NCI-H2081 (cell line): ENCODE results near the gene CARS1.

Source experiments
- DNase-seq, 2 experiments: peaks; one replicate each; lab custom pipeline; 2025; lab: John Stamatoyannopoulos, UW

Gene CARS1

DNA sequence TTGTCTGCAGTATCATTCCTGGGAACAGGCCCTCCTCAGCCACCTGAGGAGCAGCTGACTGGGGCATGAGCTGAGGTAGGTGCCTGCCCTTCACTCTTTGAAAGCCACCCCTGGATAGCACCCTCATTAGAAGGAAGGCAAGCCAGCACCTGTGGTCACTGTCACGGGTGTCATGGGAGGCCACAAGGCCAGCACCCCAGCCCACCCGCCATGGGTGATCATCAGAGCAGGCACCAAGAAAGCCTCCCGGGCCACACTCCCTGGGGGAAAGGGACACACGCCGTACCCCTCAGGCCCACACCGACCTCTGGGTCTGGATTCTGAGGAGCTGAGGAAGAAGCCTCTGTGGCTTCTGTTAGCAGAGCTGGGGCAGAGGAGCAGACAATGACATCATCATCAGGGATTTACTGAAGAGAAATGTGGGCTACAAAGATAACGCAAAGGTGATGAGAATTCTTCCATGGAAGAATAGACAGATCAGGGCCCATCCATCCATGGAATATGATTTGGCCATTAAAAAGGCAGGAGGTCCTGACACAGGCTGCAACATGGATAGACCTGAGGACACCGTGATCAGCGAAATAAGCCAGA lies 48.4 kb downstream of the CARS1 start:
- no peak for DNase-seq

DNA sequence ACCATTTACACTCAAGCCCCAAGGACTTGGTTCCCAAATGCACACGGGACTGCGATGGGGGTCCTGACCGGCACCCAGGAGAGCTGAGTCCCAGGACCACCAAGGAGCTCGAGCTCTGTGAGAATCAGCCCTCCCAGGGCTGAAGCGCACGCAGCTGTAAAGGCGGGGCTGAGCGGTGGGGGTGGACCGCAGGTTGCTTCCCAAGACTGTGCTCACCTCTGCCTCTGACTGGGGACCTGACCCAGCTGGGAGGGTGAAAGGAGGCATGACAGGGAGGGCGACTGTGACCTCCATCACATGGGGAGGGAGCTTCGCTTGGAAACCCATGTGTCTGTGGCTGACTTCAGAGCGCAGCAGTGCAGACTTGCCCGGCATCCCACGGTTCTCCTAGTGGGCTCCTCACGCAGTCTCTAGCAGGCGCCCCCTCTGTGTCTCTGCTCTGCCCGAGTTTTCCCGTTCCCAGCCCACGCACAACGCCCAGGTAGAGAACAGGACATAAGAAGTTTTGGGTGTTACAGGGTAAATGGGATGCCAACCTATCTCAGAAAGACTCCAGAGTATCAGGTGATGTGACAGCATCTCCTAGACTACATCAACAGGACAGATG lies 49.7 kb downstream of the CARS1 start:
- no peak for DNase-seq

DNA sequence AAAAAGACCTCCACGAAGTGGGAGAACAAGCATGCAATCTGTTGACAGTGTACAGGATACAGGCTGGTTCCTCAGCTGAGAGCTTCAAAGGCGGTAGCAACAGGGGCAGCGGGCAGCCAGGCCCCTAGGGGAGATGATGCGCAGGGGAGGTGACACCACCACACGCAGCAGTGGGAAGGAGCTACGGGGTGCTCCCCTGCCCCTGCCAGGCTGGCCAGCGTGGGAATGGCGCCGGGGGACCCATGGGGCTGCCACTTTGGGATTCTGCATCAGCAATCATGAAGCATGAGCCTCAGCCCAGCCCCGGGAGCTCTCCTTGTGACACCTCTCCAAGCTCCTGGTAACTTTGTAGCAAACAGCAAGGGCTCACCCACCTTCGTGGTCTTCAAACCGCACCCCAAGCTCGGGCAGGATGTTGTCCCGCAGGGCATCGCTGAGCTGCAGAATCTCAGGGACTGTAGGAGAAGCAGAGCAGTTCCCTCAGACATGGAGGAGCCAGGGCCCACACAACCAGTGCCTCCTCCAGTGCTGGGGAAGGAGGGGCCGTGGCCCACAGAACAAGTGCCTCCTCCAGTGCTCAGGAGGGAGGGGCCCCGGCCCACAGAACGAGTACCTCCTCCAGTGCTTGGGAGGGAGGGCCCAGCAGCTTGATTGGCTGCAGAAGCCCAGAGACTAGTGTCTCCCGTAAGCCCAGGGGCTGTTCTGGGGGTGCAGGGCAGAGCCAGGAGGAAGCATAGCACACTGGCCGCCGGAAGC lies 50.5 kb downstream of the CARS1 start:
- DNase-seq, result no peak

DNA sequence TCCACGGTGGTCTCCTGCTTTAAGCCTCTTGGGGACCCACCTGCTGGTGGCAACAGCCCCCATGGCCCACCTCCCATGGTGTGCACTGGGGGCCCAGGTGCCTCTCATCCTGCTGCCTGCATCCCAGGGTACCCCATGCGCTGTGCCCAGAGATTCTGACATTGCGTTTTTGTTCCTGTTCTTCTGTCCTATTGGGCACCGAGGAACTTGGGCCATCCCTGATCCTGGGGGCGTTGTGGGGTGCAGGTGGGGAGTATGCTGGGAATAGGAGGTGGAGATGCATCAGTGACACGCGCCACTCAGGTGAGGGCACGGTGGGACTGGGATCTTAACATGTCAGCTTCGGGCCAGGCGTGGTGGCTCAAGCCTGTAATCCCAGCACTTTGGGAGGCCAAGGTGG lies 52.7 kb downstream of the CARS1 start:
- no peak for DNase-seq

DNA sequence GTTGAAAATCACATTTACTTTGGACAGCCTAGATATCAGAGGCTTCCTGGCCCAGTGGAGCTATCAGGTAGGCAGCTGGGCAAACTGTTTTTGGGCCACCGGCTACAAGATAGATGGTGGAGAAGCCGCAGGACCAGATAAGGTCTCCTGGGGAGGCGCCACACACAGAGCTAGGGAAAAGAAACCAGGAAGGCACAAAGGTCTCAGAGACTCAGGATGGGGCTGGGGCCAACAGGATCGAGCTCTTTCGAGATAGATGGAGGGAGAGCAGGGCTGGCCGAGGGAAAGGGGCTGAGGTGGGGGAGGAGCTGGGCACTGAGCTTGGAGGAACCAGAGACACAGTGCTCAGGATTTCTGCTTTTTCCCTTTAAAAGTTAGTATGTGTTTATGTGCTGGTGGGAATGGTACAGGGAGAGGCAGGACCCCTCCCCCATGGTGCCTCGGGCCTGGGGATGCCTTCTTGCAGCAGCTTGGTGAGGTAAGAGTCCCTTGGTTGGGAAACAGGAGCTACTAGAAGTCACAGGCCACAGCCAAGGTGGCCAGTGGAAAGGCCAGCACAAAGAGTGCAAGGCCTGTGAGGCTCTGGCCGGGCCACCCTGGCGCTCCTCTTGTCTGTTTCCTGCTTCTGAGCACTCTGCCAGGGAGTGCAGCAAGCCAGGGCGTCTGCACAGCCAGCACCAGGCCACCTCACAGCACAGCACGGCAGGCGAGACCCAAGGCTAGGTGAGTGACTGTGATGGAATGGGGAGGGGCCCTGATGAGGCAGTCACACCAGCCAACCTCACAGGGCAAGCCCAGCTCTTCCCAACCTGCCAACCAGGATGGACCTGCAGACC lies 53.6 kb downstream of the CARS1 start:
- DNase-seq, result no peak

DNA sequence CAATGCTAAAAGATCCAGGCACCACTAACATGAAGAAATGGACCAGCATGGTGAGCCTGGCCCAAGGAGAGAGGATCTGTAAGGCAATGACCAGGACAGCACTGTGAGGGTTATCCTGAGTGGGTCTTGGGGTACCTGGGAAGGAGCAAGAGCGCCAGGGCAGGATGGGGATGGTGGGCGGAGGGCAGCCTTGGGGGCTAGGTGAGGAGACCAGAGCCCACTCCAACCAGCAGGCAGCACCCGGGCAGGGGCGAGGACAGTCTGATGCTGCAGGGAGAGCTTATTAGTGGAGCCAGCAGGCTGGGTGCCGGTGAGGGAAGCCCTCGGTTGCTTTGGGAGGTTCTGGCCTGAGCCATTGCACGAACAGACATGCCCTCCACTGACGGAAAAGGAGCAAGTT lies 54.4 kb downstream of the CARS1 start:
- no peak for DNase-seq

DNA sequence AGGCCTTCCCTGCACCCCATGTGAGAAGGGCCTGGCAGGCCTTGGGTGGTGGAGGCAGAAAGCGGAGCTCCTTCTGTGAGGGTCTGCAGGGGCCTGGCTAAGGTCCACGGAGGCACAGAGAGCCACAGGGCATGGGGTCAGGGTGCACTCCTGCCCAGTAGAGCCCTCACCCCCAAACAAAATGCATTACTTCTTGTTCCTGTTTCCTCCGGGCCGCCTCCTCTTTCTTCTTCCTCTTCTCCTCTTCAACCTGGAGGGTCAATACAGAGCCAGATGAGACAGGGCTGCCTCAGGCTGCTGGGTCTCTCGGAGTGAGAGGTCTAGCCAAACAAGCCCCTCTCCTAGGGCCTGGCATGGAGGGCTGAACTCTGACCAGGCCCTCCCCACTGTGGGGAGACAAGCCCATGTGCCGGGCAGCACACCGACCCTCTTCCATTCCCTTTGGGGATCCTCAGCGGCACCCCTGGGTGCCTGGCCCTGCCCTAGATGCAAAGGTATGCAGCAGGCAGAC lies 54.8 kb downstream of the CARS1 start:
- no peak for DNase-seq

DNA sequence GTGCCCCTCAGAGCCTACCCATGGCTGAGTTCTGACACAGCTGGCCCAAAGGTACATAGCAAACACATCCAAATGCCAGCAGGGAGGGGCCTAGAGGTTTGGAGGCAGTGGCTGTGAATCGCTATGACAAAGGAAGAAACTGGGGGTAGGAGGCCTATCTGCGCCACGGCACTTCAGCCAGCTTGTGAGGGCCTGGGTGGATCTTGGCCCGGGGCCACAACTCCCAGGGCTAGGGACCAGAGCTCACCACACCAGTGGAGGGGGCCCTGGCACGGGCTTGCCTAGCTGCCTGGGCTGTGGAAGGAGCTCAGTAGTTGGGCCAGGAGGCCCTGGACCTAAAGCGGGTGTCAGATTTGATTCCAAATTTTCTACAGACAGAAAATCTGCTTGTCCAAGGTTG lies 55.7 kb downstream of the CARS1 start:
- peak; percentile 54 to 82 for DNase-seq

DNA sequence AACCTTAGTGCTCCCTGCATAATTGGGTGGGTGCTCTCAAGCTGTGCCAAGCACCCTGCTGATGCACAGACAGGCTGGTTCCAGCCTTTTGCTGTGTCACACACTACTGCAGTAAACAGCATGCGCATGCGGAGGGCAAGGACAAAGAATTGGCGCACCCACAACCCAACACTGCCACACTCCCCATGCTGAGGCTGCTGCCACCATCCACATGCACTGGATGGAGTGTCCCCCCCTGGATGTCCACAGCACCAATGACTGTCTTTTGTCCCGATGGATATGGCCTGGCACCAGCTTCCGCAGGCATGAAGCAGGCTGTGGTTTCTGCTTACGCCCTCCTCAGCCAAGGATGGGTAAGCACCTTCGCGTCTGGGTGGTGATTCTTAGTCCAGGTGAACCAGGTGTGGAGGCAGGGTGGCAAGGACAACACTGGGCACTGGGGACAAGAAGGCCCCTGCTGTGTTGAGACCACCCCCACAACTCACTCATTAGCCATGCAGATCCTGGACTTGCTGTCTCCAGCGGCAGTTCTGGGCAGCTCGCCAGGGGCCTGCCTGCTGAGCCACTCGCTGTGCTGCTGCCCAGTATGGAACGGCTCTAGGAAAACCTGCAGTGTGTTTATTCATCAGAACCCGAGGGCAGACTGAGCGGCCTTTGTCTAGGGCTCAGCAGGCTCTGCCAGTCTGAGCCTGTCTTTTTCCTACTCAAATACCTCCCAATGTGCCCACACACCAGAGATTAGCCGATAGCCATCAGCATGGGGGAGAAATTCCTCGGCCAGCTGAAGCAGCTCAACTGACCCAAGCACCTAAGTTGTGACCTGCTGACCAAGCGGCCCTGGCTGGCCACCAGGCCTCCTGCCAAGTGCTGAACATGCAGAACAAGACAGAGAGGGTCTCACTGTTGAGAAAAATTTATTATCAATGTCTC lies 56.9 kb downstream of the CARS1 start:
- peak; percentile 93 to 98 for DNase-seq

DNA sequence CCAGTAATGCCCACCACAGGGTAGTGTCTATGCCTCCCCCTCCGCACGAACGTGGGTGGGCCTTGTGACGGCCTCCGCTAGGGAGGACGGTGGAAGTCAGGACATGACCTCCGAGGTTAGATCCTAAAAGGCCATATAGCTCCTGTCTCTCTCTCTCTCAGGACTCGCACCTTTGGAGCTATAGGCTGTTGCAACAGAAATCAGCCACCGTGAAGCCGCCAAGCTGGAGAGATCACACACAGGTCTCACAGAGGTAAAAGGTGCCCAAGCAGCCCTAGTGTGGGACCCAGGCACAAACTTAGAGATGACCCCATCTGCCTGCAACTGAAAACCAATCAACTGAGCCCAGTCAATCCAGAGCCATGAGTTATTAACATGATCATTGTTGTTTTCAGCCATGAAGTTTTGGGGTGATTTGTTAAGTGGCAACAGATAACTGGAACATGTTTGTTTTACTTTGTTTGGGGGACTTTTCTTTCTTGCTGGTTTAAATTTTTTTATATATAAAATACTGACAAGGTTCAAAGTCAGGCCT lies 57.7 kb downstream of the CARS1 start:
- DNase-seq, result no peak

DNA sequence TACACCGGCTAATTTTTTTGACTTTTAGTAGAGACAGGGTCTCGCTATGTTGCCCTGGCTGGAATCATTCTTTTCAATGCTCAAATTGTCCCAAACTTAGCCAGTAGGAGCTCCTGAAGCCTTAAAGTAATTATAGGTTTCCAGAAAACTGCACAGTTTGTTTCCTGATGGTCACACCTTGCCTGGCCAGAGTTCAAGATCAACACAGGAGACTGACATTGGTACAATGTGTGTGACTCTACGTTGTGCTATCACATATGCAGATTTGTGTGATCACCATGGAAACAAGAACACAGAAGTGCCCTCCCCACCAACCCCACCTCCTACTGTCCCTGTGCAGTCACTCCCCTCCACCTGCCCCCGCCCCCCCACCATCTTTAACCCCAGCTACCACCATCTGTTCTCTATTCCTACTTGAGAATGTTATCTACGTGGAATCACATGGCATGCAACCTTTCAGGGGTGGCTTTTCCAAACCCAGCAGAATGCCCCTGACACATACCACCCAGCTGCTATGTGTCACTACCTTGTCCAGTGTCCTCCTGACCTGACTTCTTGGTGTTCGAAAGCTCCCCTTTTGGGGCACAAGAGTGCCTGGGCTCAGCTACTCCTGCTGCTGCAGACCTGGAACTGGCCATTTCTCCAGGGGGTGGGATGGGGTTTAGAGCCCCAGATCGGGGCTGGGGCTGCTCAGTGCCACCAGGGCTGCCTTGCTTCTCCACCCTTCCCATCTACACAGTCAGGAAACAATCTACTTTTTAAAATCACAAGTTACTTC lies 59.0 kb downstream of the CARS1 start:
- DNase-seq, result peak; percentile 48 to 85

DNA sequence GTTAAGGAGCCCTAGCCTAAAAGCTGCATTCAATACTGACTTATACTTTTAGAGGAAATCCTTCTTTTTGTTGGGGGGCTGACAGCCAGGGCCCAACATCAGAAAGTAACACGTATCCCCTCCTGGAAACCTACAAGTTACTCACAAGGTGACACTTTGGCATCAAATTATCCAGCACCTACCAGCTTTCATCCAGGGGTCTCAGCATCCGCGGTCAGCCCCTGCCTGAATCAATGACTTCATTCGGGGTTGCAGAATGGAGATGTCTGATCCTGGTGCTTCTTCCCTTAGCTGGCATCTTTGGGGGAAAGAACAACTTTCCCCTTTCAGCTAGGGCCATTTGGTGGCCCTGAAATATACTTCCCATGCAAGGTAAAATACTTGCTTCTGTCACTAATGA lies 59.8 kb downstream of the CARS1 start:
- DNase-seq, result no peak

DNA sequence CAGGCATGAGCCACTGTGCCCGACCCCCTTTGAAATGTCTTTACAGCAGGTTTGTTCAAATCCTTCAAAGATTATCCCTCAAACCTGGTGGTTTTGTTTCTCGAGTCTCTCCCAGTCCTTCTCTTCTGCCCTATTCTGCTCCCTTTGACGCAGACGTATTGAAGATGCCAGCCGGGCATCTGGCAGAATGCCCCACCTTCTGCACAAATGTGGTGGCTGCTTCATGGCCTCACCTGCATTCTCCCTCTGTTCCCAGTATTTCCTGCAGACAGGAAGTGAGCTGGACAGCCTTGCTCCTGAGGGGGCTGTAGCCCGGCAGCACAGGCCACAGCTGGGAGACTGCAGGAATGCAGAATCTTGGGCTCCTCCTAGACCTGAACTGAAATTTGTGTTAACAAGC lies 60.2 kb downstream of the CARS1 start:
- DNase-seq, result peak in 1 of 2 experiments; percentile 16

DNA sequence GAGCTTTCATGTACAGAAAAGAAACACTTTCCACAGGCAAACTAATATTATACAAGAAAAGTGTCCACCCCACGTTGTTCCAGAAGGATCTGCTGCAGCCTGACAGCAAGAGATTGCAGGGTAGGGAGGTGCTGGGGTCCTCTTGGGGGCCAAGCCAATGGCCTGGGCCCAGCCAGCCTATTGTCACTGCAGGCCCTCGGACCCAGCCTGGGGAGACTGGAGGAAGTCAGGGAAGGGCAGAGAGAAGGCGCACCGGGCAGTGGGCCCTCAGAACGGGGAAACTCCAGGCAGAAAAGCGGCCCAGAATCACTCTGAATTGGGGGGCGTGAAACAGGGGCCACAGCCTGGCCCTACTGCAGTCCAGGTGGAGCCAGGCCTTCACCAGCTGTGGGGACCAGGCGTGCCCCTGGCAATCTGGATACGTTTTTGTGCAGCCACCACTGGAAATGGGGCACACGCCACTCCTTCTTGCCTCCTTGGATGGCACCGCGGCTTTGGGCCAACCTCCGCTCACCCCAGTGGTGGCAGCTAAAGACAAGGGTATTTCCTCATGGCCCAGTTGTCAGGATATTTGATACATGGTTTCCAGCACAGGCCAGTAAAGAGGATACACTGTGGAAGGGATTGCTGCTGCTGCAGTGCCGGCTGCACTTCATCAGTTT lies 61.2 kb downstream of the CARS1 start:
- DNase-seq, result no peak

DNA sequence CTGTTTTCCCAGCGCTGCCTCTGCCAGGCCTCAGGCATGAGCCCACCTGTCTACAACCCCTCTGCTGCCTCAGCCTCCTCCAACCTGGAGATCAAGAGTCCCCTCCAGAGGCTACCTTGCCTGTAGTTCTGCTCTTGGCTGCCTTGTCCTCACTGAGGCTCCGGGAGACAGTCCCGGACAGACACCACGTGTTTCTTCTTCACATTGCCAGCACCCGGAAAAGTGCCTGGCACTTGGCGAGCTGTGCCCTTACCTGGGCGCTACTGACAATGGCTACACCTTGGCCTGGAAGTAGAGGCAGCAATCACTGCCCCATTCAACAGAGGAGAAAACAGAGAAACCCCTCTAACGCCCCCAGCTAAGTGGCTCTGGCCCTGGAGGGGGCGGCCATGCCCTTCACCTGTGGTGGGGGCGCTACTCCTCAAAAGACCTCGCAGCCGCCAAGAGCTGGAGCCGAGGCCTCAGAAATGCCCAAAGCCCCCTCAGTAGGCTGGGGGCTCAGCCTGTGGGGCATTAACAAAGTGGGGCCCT lies 62.1 kb downstream of the CARS1 start:
- DNase-seq, result no peak

DNA sequence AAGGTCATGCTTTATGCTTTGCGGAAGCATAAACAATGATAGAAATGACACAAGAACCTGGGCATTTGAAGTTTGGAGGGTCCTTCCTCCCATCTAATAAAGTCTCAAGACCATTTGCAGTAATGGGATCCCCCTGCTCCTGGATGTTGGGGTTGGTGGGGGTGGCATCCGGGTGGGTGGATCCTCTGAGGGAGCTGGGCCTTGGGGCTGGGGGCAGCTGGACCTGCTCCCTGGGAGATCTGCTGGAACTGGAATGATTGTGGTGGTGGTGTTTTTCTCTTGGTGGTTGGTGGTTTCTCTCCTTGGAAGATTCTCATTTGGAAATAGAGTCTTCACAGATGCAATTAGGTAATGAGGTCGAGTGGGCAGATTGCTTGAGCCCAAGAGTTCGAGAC lies 62.9 kb downstream of the CARS1 start:
- DNase-seq, result no peak

DNA sequence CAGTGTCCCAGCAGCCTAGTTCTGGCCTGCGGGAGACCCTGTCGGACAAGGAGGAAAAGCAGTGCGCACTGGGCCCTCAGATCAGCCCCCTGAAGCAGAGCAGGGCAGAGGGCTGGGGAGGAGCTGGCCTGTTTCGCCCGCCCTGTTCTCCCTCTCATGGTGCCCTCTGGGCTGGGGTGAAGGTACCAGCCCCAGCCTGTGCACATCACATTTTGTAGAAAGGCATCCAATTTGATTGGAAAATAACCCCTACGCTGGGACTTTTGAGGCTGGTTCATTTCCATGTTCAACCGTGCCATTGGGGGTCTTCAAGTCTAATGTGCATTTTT lies 64.3 kb downstream of the CARS1 start:
- no peak for DNase-seq

DNA sequence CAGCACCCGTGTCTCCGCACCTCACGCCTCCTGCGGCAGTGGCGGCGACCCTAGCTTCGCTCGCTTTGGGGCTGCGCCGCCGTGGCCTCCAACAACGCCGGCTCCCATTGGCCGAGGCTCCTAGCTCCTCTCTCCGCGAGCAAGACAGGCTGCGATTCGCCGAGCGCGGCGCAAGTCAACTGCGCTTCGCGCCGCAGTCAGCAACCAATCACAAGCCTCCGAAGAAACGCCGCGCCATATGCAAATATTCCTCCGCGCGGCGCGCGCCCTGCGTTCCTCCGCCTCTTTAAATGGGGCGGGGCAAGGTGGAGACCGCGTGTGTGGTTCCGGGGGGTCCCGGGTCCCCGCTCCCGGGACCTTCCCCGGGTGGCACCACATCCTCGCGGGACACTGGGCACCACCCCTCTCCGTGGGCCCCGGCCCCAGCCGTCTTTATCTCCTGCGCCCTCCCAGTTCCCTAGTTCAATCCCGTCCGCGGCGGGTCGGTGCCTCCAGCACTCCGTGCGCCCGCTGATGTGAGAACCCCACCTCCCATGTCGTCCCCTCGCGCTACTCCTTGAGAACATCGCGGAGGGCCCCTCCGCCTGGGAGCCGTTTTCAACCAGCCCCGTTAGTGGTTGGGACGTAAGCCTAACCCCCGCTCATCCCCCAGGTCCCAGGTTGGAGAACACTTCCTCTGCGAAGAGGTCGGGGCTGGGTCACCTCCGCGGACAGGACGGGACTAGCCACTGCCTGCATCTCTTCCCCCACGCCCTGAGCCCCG lies 64.8 kb downstream of the CARS1 start, which contains the start of gene NAP1L4:
Gene NAP1L4, minus strand, starts transcription at position 96 of the 763 bp plus-strand sequence. CDS start 13,109 bp downstream, outside the sequence.
- DNase-seq, result peak; percentile 96 to 98
